Activated T-helper 17 cell treated with anti-CD3 and anti-CD28 coated beads, Interleukin-2, amount 50 U/mL, for 72 hours (primary cell): ENCODE data around the gene POU5F2. TPM values are rescaled to one million over a fixed set of nuclear protein-coding genes. Genes with fewer than 3 reads are reported as not detected.

ENCODE experiments used
- total RNA-seq, 2 donors: library from RNA; stranded (reverse); gene quantifications; one replicate each; pipeline ENCODE4 v1.2.3, GENCODE V29; 2022

Gene POU5F2
- total RNA-seq, 2 donors from 2014 or later, result 1.5 to 2.1 TPM

Other genes with a start within 250 kb of the POU5F2 start
- not detected for gene NR2F1-AS1, start 160.4 kb downstream of the POU5F2 start, total RNA-seq
- gene NR2F1, start 158.4 kb downstream of the POU5F2 start, total RNA-seq, result not detected